Tibial nerve (tissue), 4 donors: ENCODE data around the gene NCBP2. TPM values are rescaled to one million over a fixed set of nuclear protein-coding genes. Genes with fewer than 3 reads are reported as not detected.

Experiments used
- DNase-seq, 2 donors: peaks; one replicate each; pipeline ENCODE4 v3.0.0-alpha.2; 2019; ENCODE audit warnings: low spot score in 2 of 2
- H3K27ac ChIP-seq, 4 donors: fragments of 200-600 bp; sonication (generic) in 3 of 4; one replicate each; pipeline ENCODE4 v1.5.1; 2017 to 2019; ENCODE audit warnings: mild to moderate bottlenecking in 1 of 4
- H3K27me3 ChIP-seq, 2 donors: fragments of 200-600 bp; sonication (generic) in 1 of 2; one replicate each; pipeline versions ENCODE4 v1.5.1 to v1.6.0; 2017 to 2019
- H3K36me3 ChIP-seq, 3 donors: fragments of 200-600 bp; sonication (generic); one replicate each; pipeline ENCODE4 v1.5.1; 2018 to 2019
- H3K4me1 ChIP-seq, 4 donors: fragments of 200-600 bp; sonication (generic) in 3 of 4; one replicate each; pipeline ENCODE4 v1.5.1; 2017 to 2019
- H3K4me3 ChIP-seq, 4 donors: fragments of 200-600 bp; sonication (generic) in 3 of 4; one replicate each; pipeline ENCODE4 v1.5.1; 2017 to 2019; ENCODE audit warnings: mild to moderate bottlenecking in 1 of 4, moderate library complexity in 1 of 4
- H3K9me3 ChIP-seq, 4 donors: fragments of 200-600 bp; sonication (generic) in 3 of 4; one replicate each; pipeline ENCODE4 v1.5.1; 2017 to 2019
- CTCF ChIP-seq, 5 experiments: fragments of 200-600 bp in 3 of 5; fragments of 450-650 bp in 2 of 5; sonication (generic) in 3 of 5; IDR thresholded peaks; one replicate each; pipeline ENCODE4 v1.5.1; 2016 to 2019; ENCODE audit warnings: antibody characterized with exemption in 5 of 5, mild to moderate bottlenecking in 3 of 5, moderate library complexity in 2 of 5
- EP300 ChIP-seq, 2 donors: sonication (generic); formaldehyde crosslinking; IDR thresholded peaks; one replicate each; pipeline ENCODE4 v1.6.1; 2017; ENCODE audit warnings: antibody characterized with exemption in 2 of 2, mild to moderate bottlenecking in 1 of 2
- POLR2A ChIP-seq, 2 donors: fragments of 450-650 bp; IDR thresholded peaks; one replicate each; pipeline ENCODE4 v1.6.1; 2017; ENCODE audit warnings: antibody characterized with exemption in 2 of 2, mild to moderate bottlenecking in 2 of 2, moderate library complexity in 2 of 2
- WGBS, 2 donors: methylation state at CpG; one replicate each; pipeline ENCODE4 v1.1.5; 2018; 5-methylcytosine and 5-hydroxymethylcytosine counted together
- total RNA-seq, 4 donors: library from RNA; depleted of rRNA; stranded (reverse); fragments of >200 nt; gene quantifications; one replicate each; pipeline ENCODE4 v1.1.0, GENCODE V29; 2016

NCBP2 gene
- total RNA-seq, 4 donors from 2014 or later, result 25.1 to 45.6 (median 36.6) TPM

- Histone ChIP-seq H3K36me3 (peaks cover 0 to 22% (median 0%) of the 10 kb centered on the region in 3 donors), H3K27ac (no peak overlapping the region), H3K9me3 (no peaks in the 10 kb centered on the region), H3K27me3 (no peaks in the 10 kb centered on the region), H3K4me3 (no peak overlapping the region), H3K4me1 (no peaks in the 10 kb centered on the region)
- DNase-seq, result no peak
- TF ChIP-seq CTCF (IDR thresholded peaks at IDR 0.05) (no peak), EP300 (IDR thresholded peaks at IDR 0.05) (no peak), POLR2A (IDR thresholded peaks at IDR 0.05) (no peak)
- 91 to 97% methylated on average over 6 of the region's 6 CpGs for WGBS, 2 donors
These were observed 46.1 kb downstream of the NCBP2 start for GRCh38 chr3:196896229-196896628.

- no peaks in the 10 kb centered on the region for H3K27me3 ChIP-seq
- peaks cover 0 to 7% (median 0%) of the 10 kb centered on the region in 3 donors for H3K36me3 ChIP-seq
- H3K4me1 ChIP-seq, result no peaks in the 10 kb centered on the region
- TF ChIP-seq EP300 (IDR thresholded peaks at IDR 0.05) (no peak), POLR2A (IDR thresholded peaks at IDR 0.05) (no peak), CTCF (IDR thresholded peaks at IDR 0.05) (no peak)
- H3K9me3 ChIP-seq, result no peaks in the 10 kb centered on the region
- no peak overlapping the region for H3K27ac ChIP-seq
- H3K4me3 ChIP-seq, result no peak overlapping the region
- WGBS, 2 donors, result 92 to 94% methylated on average over 13 of the region's 13 CpGs
- DNase-seq, result no peak
These were observed 47.6 kb downstream of the NCBP2 start for GRCh38 chr3:196894557-196895295.

GRCh38 chr3:196889844-196890708 lies 52.3 kb downstream of the NCBP2 start:
- H3K36me3 ChIP-seq, result peaks cover 0 to 22% (median 0%) of the 10 kb centered on the region in 3 donors
- no peak for DNase-seq
- no peak overlapping the region for H3K4me3 ChIP-seq
- H3K27me3 ChIP-seq, result no peaks in the 10 kb centered on the region
- 92% methylated on average over 6 of the region's 6 CpGs for WGBS, 2 donors
- no peaks in the 10 kb centered on the region for H3K9me3 ChIP-seq
- no peak overlapping the region for H3K27ac ChIP-seq
- no peak for TF ChIP-seq POLR2A (IDR thresholded peaks at IDR 0.05)
- TF ChIP-seq EP300 (IDR thresholded peaks at IDR 0.05), result no peak
- no peak for TF ChIP-seq CTCF (IDR thresholded peaks at IDR 0.05)
- peaks cover 0 to 5% (median 0%) of the 10 kb centered on the region in 4 donors for H3K4me1 ChIP-seq

GRCh38 chr3:196886144-196886543 lies 56.2 kb downstream of the NCBP2 start:
- WGBS, 2 donors, result 68 to 83% methylated on average over 4 of the region's 4 CpGs
- DNase-seq, result no peak
- Histone ChIP-seq H3K4me1 (peaks cover 0 to 11% (median 0%) of the 10 kb centered on the region in 4 donors), H3K4me3 (no peak overlapping the region), H3K27ac (no peak overlapping the region), H3K27me3 (no peaks in the 10 kb centered on the region), H3K9me3 (no peaks in the 10 kb centered on the region), H3K36me3 (peaks cover 0 to 24% (median 0%) of the 10 kb centered on the region in 3 donors)
- no peak for TF ChIP-seq POLR2A (IDR thresholded peaks at IDR 0.05)
- no peak for TF ChIP-seq EP300 (IDR thresholded peaks at IDR 0.05)
- no peak for TF ChIP-seq CTCF (IDR thresholded peaks at IDR 0.05)

Other genes starting within 250 kb of the NCBP2 start
- gene CEP19, start 230.3 kb downstream of the NCBP2 start, total RNA-seq, result 1 to 10 TPM; 1.8 to 4.0 (median 3.2) TPM
- 10 to 100 TPM; 28.8 to 57.9 (median 33.7) TPM for gene PIGX, start 230.2 kb downstream of the NCBP2 start, total RNA-seq
- gene PAK2, start 202.7 kb downstream of the NCBP2 start, total RNA-seq, result 10 to 100 TPM; 43.3 to 75.6 (median 49.8) TPM
- 10 to 100 TPM; 41.1 to 60.6 (median 44.1) TPM for gene SENP5, start 74.6 kb downstream of the NCBP2 start, total RNA-seq
- 10 to 100 TPM; 14.9 to 31.8 (median 25.7) TPM for gene PIGZ, start 26.3 kb upstream of the NCBP2 start, total RNA-seq
- gene MELTF, start 87.3 kb upstream of the NCBP2 start, total RNA-seq, result 1 to 10 TPM; 3.3 to 8.8 (median 7.0) TPM